ENCODE measurements around the gene DAP. TPM values are rescaled to one million over a fixed set of nuclear protein-coding genes. Genes with fewer than 3 reads are reported as not detected.

Gene DAP
- total and polyA plus RNA-seq, 2 experiments from 2014 or later = 52.9 to 255 TPM

- 0 out of 2 replicates have a peak, but pooled peaks cover 3% of the 10 kb centered on the region for H3K4me1 ChIP-seq (ENCODE audit: insufficient read depth)
- 66 to 69% methylated on average over 4 of the region's 4 CpGs for whole genome bisulfite sequencing, 2 experiments (ENCODE audit: low coverage in 1 of 2, low lambda C conversion rate in 2 of 2, missing lambda C conversion rate in 2 of 2)
Measured at GRCh38 chr5:10658265-10658664, 102.8 kb downstream of the DAP start.

GRCh38 chr5:10655972-10656830 lies 104.8 kb downstream of the DAP start:
- Histone ChIP-seq H3K4me1 (ENCODE audit: insufficient read depth) (0 out of 2 replicates have a peak, but pooled peaks cover 3% of the 10 kb centered on the region), H3K79me2 (ENCODE audit: insufficient read depth) (no peaks in the 10 kb centered on the region), H3K9me2 (ENCODE audit: insufficient read depth) (no peaks in the 10 kb centered on the region), H3K27ac (no peak overlapping the region), H3K36me3 (ENCODE audit: low read depth) (no peaks in the 10 kb centered on the region), H3K4me3 (no peak overlapping the region), H4K20me1 (ENCODE audit: insufficient read depth) (no peaks in the 10 kb centered on the region; the same call in 1 of the 2 replicates), H3K9ac (no peak overlapping the region), H3K9me3 (ENCODE audit: low read depth) (no peaks in the 10 kb centered on the region), H2AFZ (no peak overlapping the region), H3K4me2 (ENCODE audit: unreplicated experiment) (no peak overlapping the region), H3K27me3 (replicated peaks; ENCODE audit: insufficient read depth) (no peaks in the 10 kb centered on the region), H3F3A (ENCODE audit: insufficient read depth) (no peaks in the 10 kb centered on the region)
- peak; percentile 56 for DNase-seq
- TF ChIP-seq EZH2phosphoT487 (IDR thresholded peaks at IDR 0.05; ENCODE audit: insufficient read depth, low read depth) = no peak
- no peak for TF ChIP-seq EZH2 (IDR thresholded peaks at IDR 0.05; ENCODE audit: insufficient read depth, poor library complexity, severe bottlenecking)
- in situ Hi-C loops (cut with MboI) = no loop called here
- WGBS, 2 experiments (ENCODE audit: low coverage in 1 of 2, low lambda C conversion rate in 2 of 2, missing lambda C conversion rate in 2 of 2) = 77 to 78% methylated on average over 18 of the region's 18 CpGs

More at GRCh38 chr5:10658265-10658664, 102.8 kb downstream of the DAP start:
- Histone ChIP-seq H3K79me2 (ENCODE audit: insufficient read depth) (no peaks in the 10 kb centered on the region), H3K4me3 (no peak overlapping the region), H3K9me3 (ENCODE audit: low read depth) (no peaks in the 10 kb centered on the region), H3K27ac (no peak overlapping the region), H3K9ac (no peak overlapping the region), H3K9me2 (ENCODE audit: insufficient read depth) (no peaks in the 10 kb centered on the region), H2AFZ (no peak overlapping the region), H3K27me3 (replicated peaks; ENCODE audit: insufficient read depth) (no peaks in the 10 kb centered on the region), H4K20me1 (ENCODE audit: insufficient read depth) (no peaks in the 10 kb centered on the region; the same call in 1 of the 2 replicates), H3F3A (ENCODE audit: insufficient read depth) (no peaks in the 10 kb centered on the region), H3K36me3 (ENCODE audit: low read depth) (no peaks in the 10 kb centered on the region), H3K4me2 (ENCODE audit: unreplicated experiment) (no peak overlapping the region)
- no peak for DNase-seq
- TF ChIP-seq EZH2phosphoT487 (IDR thresholded peaks at IDR 0.05; ENCODE audit: insufficient read depth, low read depth) = no peak
- TF ChIP-seq EZH2 (IDR thresholded peaks at IDR 0.05; ENCODE audit: insufficient read depth, poor library complexity, severe bottlenecking) = no peak
- in situ Hi-C loops (cut with MboI) = no loop called here

GRCh38 chr5:10655161-10655971 lies 105.7 kb downstream of the DAP start:
- DNase-seq = no peak
- in situ Hi-C loops (cut with MboI) = no loop called here
- Histone ChIP-seq H3K9me2 (ENCODE audit: insufficient read depth) (no peaks in the 10 kb centered on the region), H3F3A (ENCODE audit: insufficient read depth) (no peaks in the 10 kb centered on the region), H3K9me3 (ENCODE audit: low read depth) (no peaks in the 10 kb centered on the region), H3K79me2 (ENCODE audit: insufficient read depth) (no peaks in the 10 kb centered on the region), H3K27ac (no peak overlapping the region), H3K4me1 (ENCODE audit: insufficient read depth) (0 out of 2 replicates have a peak, but pooled peaks cover 3% of the 10 kb centered on the region), H3K4me3 (no peak overlapping the region), H3K27me3 (replicated peaks; ENCODE audit: insufficient read depth) (no peaks in the 10 kb centered on the region), H3K9ac (no peak overlapping the region), H4K20me1 (ENCODE audit: insufficient read depth) (no peaks in the 10 kb centered on the region; the same call in 1 of the 2 replicates), H3K4me2 (ENCODE audit: unreplicated experiment) (no peak overlapping the region), H2AFZ (no peak overlapping the region), H3K36me3 (ENCODE audit: low read depth) (no peaks in the 10 kb centered on the region)
- 90% methylated on average over 28 to 29 of the region's 29 CpGs for WGBS, 2 experiments (ENCODE audit: low coverage in 1 of 2, low lambda C conversion rate in 2 of 2, missing lambda C conversion rate in 2 of 2)
- TF ChIP-seq EZH2phosphoT487 (IDR thresholded peaks at IDR 0.05; ENCODE audit: insufficient read depth, low read depth) (no peak), EZH2 (IDR thresholded peaks at IDR 0.05; ENCODE audit: insufficient read depth, poor library complexity, severe bottlenecking) (no peak)

DNA sequence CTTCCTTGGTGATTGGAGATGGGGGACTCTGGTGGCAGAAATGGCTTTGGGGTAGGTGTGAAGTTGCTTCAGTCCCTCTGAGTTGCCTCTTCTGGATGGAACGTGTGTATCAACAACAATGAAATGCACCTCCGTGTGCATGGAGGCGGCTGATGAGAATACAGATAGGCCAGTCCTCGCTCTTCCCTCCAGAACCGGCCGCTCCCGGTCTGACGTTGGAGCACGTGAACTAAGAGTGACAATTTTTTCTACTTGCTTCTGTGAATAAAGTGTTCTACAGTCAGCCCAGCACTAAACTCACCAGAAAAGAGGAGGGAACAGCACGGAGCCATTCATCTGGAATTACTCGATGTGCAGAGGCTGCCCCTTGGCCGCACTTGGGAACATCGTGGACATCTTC lies 106.5 kb downstream of the DAP start:
- in situ Hi-C loops (cut with MboI) = no loop called here

More for the DNA sequence above, 106.5 kb downstream of the DAP start:
- Histone ChIP-seq H3K9me3 (ENCODE audit: low read depth) (no peaks in the 10 kb centered on the region), H3K4me1 (ENCODE audit: insufficient read depth) (0 out of 2 replicates have a peak, but pooled peaks cover 3% of the 10 kb centered on the region), H2AFZ (no peak overlapping the region), H3K4me2 (ENCODE audit: unreplicated experiment) (no peak overlapping the region), H3K9ac (no peak overlapping the region), H3K79me2 (ENCODE audit: insufficient read depth) (no peaks in the 10 kb centered on the region), H3K27ac (no peak overlapping the region), H3K36me3 (ENCODE audit: low read depth) (no peaks in the 10 kb centered on the region), H3K4me3 (no peak overlapping the region), H3F3A (ENCODE audit: insufficient read depth) (no peaks in the 10 kb centered on the region), H4K20me1 (ENCODE audit: insufficient read depth) (no peaks in the 10 kb centered on the region; the same call in 1 of the 2 replicates), H3K9me2 (ENCODE audit: insufficient read depth) (no peaks in the 10 kb centered on the region), H3K27me3 (replicated peaks; ENCODE audit: insufficient read depth) (no peaks in the 10 kb centered on the region)
- TF ChIP-seq EZH2phosphoT487 (IDR thresholded peaks at IDR 0.05; ENCODE audit: insufficient read depth, low read depth) (no peak), EZH2 (IDR thresholded peaks at IDR 0.05; ENCODE audit: insufficient read depth, poor library complexity, severe bottlenecking) (no peak)
- WGBS, 2 experiments (ENCODE audit: low coverage in 1 of 2, low lambda C conversion rate in 2 of 2, missing lambda C conversion rate in 2 of 2) = 94 to 96% methylated on average over 13 of the region's 13 CpGs
- no peak for DNase-seq

All from GM23248 (cell line).